Measurements from ENCODE around the gene HNRNPH2.

Gene HNRNPH2

GRCh38 chrX:101398694-101399093, 9.3 kb upstream of the HNRNPH2 start:
- DNase-seq, result no peak

DNA sequence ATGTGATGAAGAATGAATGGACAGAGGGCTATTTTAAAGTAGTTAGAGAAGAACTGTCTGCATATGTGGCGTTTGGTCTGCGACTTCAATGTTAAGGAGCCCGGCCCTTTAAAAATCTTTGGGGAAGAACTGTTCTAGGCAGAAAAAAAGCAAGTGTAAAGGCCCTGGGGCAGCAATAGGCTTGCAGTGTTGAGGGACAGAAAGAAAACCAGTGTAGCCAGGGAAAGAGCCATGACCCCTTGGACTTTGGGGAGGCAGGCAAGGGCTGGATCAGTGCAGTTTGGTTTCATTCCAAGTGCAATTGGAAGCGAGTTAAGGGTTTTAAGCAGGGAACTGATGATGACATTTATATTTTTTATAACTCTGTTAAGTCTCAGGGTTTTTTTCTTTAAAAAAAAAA, 8.2 kb upstream of the HNRNPH2 start:
- DNase-seq, result no peak

- DNase-seq, result peak in 1 of 2 experiments; percentile 3
Measured at GRCh38 chrX:101407167-101407747, 765 bp upstream of the HNRNPH2 start.

- DNase-seq, result peak in 1 of 2 experiments; percentile 43
Measured at GRCh38 chrX:101408532-101408841, 465 bp downstream of the HNRNPH2 start.

DNA sequence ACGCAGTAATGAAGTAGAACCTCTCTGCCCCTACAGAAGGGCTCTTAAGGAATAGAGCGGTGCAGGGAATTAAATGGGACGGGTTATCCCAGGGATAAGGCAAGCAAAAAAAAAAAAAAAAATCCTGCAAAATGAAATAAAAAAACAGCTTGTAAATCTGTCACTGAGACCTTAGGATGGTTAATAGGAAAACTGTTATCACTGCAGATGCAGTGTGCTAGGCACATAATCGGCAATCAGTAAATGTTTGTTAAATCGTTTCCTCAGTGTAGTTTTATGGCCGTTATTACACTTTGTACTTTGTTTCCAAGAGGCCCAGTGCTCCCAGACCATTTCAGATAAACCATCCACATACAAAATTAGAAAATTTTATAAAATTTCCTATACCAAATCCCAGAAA, 1.0 kb downstream of the HNRNPH2 start:
- DNase-seq, result no peak

DNA sequence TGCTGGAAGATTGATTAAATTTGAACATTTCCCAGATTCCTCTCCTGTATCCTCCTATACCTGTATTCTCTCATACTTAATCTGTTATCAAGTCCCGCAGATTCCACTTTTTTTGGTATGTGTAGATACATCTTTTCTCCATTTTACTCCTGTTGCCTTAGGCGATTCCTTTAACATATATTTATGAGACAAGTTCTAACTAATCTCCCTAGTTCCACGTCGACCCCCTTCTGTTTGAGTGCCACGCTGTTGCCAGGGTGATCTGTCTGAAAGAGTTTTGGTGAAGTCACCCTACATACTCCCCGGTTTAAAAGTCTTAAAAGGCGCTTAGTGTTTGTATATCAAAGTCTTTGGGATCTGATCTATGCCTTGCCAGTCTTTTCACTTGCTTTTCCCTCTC, 2.4 kb downstream of the HNRNPH2 start:
- DNase-seq, result no peak

DNA sequence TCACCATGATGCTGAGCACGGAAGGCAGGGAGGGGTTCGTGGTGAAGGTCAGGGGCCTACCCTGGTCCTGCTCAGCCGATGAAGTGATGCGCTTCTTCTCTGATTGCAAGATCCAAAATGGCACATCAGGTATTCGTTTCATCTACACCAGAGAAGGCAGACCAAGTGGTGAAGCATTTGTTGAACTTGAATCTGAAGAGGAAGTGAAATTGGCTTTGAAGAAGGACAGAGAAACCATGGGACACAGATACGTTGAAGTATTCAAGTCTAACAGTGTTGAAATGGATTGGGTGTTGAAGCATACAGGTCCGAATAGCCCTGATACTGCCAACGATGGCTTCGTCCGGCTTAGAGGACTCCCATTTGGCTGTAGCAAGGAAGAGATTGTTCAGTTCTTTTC, 4.0 kb downstream of the HNRNPH2 start:
- no peak for DNase-seq

- peak; percentile 38 to 55 for DNase-seq
Measured at GRCh38 chrX:101415180-101416145, 7.4 kb downstream of the HNRNPH2 start.

DNA sequence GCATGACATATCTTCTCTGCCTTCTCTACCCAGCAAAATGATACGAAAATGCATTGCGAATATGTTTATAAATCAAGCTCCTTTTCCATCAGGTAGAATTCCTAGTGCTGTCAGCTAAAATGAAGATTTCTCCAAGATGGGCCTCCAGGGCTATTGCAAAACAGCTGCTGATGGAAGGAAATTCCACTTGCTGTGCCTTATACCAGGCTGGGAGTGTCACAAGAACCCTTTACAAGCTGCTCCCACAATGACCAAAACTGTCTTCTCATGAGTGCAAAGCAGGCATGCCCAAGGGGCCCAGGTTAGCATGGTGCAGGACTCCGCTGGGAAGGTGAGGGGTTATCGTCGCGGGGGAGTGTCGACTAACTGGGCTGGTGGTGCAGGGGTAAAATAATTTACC, 8.7 kb downstream of the HNRNPH2 start:
- no peak for DNase-seq

- no peak for DNase-seq
Measured at GRCh38 chrX:101417190-101417589, 9.2 kb downstream of the HNRNPH2 start.

DNA sequence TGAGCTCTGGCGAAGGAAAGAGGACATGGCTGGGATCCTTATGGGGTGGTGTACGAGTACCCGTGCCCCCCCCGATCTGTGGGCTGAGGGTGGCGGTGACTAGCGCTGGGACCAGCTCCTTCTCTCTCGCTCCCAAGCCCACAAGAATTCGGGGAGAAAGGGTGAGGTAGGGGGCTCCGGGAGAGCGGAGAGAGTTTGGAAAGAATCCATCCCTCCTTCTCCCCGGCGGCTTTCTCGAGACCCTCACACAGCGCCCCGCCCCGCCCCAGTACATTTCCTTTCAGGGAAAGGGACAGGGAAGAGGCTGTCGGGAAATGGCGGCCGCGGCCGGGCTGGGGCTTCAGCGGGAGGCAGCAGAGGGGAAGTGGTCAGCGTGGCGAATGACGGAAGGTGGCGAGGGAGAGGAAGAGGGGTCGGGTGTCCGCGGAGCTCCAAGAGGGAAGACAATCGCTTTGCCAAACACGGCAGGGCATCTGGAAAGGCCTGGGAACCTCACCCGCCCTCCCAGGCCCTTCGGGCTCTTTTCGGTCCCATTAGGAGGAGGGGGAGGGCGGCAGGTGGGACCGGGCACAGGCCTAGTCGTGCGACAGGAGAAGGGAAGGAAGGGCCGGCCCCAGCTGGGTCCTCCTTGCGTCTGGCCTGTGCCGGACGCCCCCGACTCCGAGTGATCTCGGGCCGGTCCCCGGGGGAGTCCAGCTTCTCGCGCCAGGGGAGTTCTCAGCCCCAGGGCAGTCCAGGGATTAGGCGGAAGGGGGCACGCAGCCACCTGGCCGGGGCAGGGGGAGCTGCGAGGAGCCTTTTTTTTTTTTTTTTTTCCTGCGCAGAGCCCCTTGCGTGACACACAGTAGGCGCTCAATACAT, 10.2 kb downstream of the HNRNPH2 start:
- DNase-seq, result peak in 1 of 2 experiments; percentile 22

DNA sequence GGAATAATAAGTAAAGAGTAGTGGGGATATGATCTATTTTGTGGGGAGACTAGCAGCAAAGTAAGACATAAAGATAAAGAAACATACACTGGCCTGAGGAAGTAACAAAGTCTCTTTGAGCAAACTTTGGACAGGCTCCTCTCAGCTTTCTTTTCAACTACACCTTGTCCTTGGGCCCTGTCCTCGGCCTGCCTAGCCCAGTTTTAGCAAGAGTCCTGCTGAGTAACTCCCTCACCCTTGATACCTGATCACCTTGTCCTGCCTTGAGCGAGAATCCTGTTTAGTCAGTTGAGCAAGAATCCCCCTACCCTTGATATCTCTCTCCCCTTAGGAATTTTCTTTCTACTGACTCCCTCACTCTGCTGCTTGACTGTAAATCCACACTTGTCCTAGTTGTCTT, 11.5 kb downstream of the HNRNPH2 start:
- DNase-seq, result no peak

- DNase-seq, result no peak
Measured at GRCh38 chrX:101427954-101428353, 19.9 kb downstream of the HNRNPH2 start.

DNA sequence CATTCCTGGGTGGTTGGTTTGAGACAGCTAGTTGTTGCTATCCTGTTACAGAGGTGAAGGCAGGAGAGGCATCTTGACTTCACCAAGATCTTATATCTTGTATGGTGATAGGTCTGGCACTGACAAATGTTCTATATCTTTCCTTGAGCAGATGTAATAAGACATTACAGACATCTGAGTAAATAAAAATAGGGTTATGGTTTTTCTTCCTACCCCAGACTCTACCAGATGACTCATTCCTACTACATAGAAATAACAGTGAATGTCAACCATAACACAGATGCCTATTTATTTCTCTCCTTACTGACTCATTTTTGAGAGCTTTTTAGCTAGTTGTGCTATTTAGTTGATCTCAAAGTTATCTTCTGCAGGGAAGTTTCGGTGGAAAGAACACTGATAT, 21.9 kb downstream of the HNRNPH2 start:
- no peak for DNase-seq

- DNase-seq, result no peak
Measured at GRCh38 chrX:101430457-101431078, 22.5 kb downstream of the HNRNPH2 start.

- DNase-seq, result no peak
Measured at GRCh38 chrX:101442085-101442484, 34.1 kb downstream of the HNRNPH2 start.

DNA sequence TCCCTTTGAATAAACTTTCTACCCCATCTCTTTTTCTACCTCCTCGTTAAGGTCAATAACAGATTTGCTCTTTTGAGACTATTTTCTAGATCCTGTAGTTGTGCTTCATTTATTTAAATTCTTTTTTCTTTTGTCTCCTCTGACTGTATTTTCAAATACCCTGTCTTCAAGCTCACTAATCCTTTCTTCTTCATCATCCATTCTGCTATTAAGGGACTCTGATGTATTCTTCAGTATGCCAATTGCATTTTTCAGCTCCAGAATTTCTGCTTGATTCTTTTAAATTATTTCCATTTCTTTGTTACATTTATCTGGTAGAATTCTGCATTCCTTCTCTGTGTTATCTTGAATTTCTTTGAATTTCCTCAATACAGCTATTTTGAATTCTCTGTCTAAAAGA, 41.3 kb downstream of the HNRNPH2 start:
- no peak for DNase-seq

- DNase-seq, result no peak
Measured at GRCh38 chrX:101450085-101450484, 42.1 kb downstream of the HNRNPH2 start.

DNA sequence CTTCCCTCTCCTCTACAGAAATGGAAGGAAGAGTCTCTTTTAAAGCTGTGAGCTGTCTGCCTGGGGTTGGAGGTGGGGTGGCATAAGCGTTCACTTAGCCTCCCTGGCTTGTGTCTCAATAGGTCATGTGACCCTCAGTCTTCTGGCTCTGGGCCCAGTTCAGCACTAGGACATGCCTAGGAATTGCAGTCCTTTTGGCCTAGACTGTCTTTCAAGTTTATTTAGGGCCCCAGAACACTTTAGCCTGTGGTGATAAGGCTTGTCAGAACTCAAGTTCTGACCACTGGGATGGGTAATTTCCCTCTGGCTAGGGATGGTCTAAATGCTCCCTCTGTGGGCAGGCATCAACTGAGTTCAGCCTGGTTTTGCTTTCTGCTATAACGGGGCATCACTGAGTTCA, 42.9 kb downstream of the HNRNPH2 start:
- DNase-seq, result no peak

GRCh38 chrX:101452056-101452455, 44.0 kb downstream of the HNRNPH2 start:
- no peak for DNase-seq

DNA sequence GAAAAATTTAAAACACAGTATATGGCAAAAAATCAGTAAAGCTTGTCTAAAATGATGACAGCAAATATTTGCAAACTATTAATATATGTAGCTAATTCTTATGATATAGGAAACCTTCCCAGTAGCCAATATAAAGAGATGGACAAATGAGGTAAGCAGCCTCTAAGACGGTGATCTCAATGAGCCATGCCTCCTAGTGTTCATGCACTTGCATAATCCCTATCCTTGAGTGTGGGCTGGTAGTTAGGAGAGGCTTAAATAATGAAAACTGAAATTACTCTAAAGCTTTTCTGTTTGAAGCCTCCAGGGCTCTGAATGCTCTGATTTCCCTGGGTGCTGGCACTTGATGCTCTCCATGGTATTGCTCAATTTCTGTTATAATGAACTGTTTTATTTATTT, 52.6 kb downstream of the HNRNPH2 start:
- DNase-seq, result no peak

GRCh38 chrX:101462892-101463291, 54.9 kb downstream of the HNRNPH2 start:
- DNase-seq, result peak; percentile 85 to 87

Data from NCI-H526 (cell line).